HG02588 (cell line): Measurements from ENCODE around the gene SERPINI1.
"Not testable (repeated sequence)": the region's sequence is repeated elsewhere in the genome, so short reads cannot be mapped to it uniquely, and the experiment has no call there.

Experiments
- ATAC-seq: cut with Tn5 transposase; IDR thresholded peaks from one replicate; pipeline ENCODE4 v1.9.1; 2021; ENCODE audit warnings: mild to moderate bottlenecking, moderate library complexity; ENCODE audit not compliant: unreplicated experiment

The SERPINI1 gene

GRCh38 chr3:167785790-167786189 is 50.3 kb downstream of the SERPINI1 start:
- no peak for ATAC-seq

GRCh38 chr3:167787440-167787839 is 51.9 kb downstream of the SERPINI1 start:
- no peak for ATAC-seq

GRCh38 chr3:167798443-167798842 is 62.9 kb downstream of the SERPINI1 start:
- ATAC-seq = no peak

- ATAC-seq = no peak
These were observed 73.4 kb downstream of the SERPINI1 start for GRCh38 chr3:167808910-167809309.

- ATAC-seq = no peak
These were observed 74.7 kb downstream of the SERPINI1 start for GRCh38 chr3:167810236-167810635.

- ATAC-seq = no peak
These were observed 75.5 kb downstream of the SERPINI1 start for GRCh38 chr3:167811031-167811430.

GRCh38 chr3:167813169-167814123 is 77.9 kb downstream of the SERPINI1 start:
- no peak for ATAC-seq

GRCh38 chr3:167814441-167814951 is 79.0 kb downstream of the SERPINI1 start:
- ATAC-seq = no peak

GRCh38 chr3:167816953-167817352 is 81.4 kb downstream of the SERPINI1 start:
- no peak for ATAC-seq

- ATAC-seq = no peak
These were observed 84.8 kb downstream of the SERPINI1 start for GRCh38 chr3:167820102-167820865.

- no peak for ATAC-seq
These were observed 85.8 kb downstream of the SERPINI1 start for GRCh38 chr3:167821248-167821805.

GRCh38 chr3:167823738-167824137 is 88.2 kb downstream of the SERPINI1 start:
- no peak for ATAC-seq

- ATAC-seq = not testable (repeated sequence)
These were observed 92.1 kb downstream of the SERPINI1 start for GRCh38 chr3:167827588-167827987.

GRCh38 chr3:167829071-167829470 is 93.5 kb downstream of the SERPINI1 start:
- ATAC-seq = no peak

- no peak for ATAC-seq
These were observed 94.5 kb downstream of the SERPINI1 start for GRCh38 chr3:167830007-167830406.

GRCh38 chr3:167835359-167835758 is 99.8 kb downstream of the SERPINI1 start:
- ATAC-seq = no peak

- no peak for ATAC-seq
These were observed 100.4 kb downstream of the SERPINI1 start for GRCh38 chr3:167835953-167836352.

- no peak for ATAC-seq
These were observed 101.9 kb downstream of the SERPINI1 start for GRCh38 chr3:167837466-167837865.

- peak; percentile 64 for ATAC-seq
These were observed 104.1 kb downstream of the SERPINI1 start for GRCh38 chr3:167839460-167840134.

GRCh38 chr3:167840247-167840646 is 104.7 kb downstream of the SERPINI1 start:
- no peak for ATAC-seq

- no peak for ATAC-seq
These were observed 108.0 kb downstream of the SERPINI1 start for GRCh38 chr3:167843481-167843880.
